HCT116 (cell line): ENCODE results near the gene PCSK6.

Experiments
- CEBPB ChIP-seq: IDR thresholded peaks from 2 replicates; pipeline ENCODE4 v1.6.1; 2012; ENCODE audit warnings: low read depth
- EZH2 ChIP-seq: fragments of 200-600 bp; sonication (generic); IDR thresholded peaks from 2 replicates; pipeline ENCODE4 v1.6.1; 2017; ENCODE audit warnings: antibody characterized with exemption, mixed run types
- TF ChIP-seq, protein P1 (sequence below): IDR thresholded peaks from 2 replicates; pipeline ENCODE4 v1.6.1; 2012
- TF ChIP-seq, protein P2 (sequence below), 3 experiments: fragments of 200-600 bp in 1 of 3; sonication (generic) in 1 of 3; IDR thresholded peaks in 2 of 3; conservative IDR thresholded peaks in 1 of 3; 2 replicates each; pipeline ENCODE4 v1.5.1; 2012 to 2017; ENCODE audit warnings: low read depth in 2 of 3, low read length in 2 of 3, antibody characterized with exemption in 1 of 3, borderline replicate concordance in 1 of 3, control low read depth in 1 of 3, mild to moderate bottlenecking in 1 of 3, mixed read lengths in 1 of 3, mixed run types in 1 of 3, moderate library complexity in 1 of 3; ENCODE audit not compliant: insufficient read depth in 1 of 3

GRCh38 chr15:101349047-101349951 is 140.2 kb downstream of the PCSK6 start:
- TF ChIP-seq, protein P1, sequence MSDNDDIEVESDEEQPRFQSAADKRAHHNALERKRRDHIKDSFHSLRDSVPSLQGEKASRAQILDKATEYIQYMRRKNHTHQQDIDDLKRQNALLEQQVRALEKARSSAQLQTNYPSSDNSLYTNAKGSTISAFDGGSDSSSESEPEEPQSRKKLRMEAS = no peak
- TF ChIP-seq, protein P2, sequence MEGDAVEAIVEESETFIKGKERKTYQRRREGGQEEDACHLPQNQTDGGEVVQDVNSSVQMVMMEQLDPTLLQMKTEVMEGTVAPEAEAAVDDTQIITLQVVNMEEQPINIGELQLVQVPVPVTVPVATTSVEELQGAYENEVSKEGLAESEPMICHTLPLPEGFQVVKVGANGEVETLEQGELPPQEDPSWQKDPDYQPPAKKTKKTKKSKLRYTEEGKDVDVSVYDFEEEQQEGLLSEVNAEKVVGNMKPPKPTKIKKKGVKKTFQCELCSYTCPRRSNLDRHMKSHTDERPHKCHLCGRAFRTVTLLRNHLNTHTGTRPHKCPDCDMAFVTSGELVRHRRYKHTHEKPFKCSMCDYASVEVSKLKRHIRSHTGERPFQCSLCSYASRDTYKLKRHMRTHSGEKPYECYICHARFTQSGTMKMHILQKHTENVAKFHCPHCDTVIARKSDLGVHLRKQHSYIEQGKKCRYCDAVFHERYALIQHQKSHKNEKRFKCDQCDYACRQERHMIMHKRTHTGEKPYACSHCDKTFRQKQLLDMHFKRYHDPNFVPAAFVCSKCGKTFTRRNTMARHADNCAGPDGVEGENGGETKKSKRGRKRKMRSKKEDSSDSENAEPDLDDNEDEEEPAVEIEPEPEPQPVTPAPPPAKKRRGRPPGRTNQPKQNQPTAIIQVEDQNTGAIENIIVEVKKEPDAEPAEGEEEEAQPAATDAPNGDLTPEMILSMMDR (IDR thresholded peaks at IDR 0.05 in 2 of 3, conservative IDR thresholded peaks at IDR 0.05 in 1 of 3; ENCODE audit: borderline replicate concordance in 1 of 3, insufficient read depth in 1 of 3, low read depth in 2 of 3, low read length in 2 of 3) = no peak
- TF ChIP-seq CEBPB = no peak
- TF ChIP-seq EZH2 = no peak
